GM12875 (cell line): ENCODE measurements around the gene TMEM229A.

Source experiments
- H3K4me3 ChIP-seq: one replicate; pipeline ENCODE4 v1.5.1; 2011; ENCODE audit warnings: low read depth, low read length, control low read depth
- TF ChIP-seq, protein P1 (sequence below): IDR thresholded peaks from 2 replicates; pipeline ENCODE4 v1.5.1; 2011; ENCODE audit warnings: low read depth, mild to moderate bottlenecking, control low read depth, inconsistent platforms, low read length, moderate library complexity, borderline replicate concordance; ENCODE audit not compliant: insufficient read depth

Gene TMEM229A

DNA sequence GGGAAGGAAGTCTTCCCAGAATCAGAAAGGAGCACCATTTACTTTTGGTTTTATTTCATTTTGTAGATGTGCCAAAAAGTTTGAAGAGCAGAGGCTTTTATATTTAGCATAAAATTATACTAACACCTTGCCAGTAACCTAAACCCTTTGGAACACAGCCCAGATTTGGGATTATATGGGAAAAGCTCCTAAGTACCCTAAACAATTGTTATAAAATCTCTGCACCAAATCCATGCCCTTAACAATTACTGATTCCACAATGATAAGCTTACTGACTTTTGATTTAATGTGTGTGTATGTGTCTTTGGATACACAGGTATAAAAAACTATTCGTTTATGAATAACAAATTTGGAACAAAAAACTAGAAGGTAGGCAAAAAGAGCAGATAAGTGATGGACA, 39.0 kb upstream of the TMEM229A start:
- no peak overlapping the region for H3K4me3 ChIP-seq
- TF ChIP-seq, protein P1, sequence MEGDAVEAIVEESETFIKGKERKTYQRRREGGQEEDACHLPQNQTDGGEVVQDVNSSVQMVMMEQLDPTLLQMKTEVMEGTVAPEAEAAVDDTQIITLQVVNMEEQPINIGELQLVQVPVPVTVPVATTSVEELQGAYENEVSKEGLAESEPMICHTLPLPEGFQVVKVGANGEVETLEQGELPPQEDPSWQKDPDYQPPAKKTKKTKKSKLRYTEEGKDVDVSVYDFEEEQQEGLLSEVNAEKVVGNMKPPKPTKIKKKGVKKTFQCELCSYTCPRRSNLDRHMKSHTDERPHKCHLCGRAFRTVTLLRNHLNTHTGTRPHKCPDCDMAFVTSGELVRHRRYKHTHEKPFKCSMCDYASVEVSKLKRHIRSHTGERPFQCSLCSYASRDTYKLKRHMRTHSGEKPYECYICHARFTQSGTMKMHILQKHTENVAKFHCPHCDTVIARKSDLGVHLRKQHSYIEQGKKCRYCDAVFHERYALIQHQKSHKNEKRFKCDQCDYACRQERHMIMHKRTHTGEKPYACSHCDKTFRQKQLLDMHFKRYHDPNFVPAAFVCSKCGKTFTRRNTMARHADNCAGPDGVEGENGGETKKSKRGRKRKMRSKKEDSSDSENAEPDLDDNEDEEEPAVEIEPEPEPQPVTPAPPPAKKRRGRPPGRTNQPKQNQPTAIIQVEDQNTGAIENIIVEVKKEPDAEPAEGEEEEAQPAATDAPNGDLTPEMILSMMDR, result no peak

DNA sequence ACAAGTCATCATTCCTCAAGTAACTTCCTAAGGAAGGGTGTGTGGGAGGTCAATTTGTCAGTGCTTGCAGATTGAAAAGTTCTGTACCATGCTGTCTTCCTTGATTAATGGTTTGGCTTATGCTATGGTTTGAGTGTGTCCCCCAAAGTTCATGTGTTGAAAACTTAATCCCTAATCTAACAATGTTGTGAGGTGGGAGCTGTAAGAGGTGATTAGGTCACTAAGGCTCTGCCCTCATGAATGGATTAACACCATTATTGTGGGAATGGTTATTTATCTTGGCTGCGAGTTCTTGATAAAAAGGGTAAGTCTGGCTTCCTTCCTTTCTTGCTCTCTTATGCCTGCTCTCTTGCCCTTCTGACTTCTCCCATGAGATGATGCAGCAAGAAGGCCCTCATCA, 29.3 kb upstream of the TMEM229A start:
- H3K4me3 ChIP-seq, result no peak overlapping the region
- TF ChIP-seq, protein P1, result no peak

DNA sequence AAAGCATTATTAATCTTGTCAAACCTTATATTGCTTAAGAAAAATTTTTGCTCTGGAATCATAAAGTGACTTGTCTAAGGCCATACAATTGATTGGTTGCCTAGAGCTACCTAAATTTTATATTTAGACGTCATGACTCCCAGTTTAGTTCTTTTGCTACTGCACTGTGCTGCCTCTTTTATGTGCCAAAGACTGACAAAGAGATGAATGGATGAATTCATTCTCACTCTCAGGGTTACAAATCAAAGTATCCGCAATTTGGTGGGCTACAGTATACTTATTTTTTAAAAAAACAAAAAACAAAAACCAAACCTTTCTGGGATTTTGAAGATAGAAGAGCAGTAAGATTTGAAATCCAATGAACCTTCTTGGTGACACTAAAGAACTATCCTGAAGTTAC, 27.7 kb upstream of the TMEM229A start:
- no peak overlapping the region for H3K4me3 ChIP-seq
- TF ChIP-seq, protein P1, result no peak

DNA sequence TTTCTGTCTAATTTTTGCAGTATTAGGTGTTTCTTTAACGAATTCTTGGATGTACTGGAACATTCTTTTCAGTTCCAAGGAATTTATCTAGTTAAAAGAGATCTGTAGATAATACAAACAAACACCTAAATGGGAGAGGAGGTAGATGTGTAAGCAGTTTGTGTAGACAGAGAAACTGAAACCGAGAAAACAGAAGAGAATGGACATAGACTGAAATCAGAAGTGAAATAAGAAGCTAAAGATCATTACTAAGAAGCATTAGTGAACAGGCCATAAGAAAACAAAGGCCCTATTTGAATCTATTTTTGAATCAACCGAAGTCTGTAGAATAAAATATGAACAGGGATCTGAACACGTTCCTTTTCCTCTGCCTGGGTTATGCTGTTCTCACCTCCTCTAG, 26.5 kb upstream of the TMEM229A start:
- TF ChIP-seq, protein P1, result no peak
- H3K4me3 ChIP-seq, result no peak overlapping the region

DNA sequence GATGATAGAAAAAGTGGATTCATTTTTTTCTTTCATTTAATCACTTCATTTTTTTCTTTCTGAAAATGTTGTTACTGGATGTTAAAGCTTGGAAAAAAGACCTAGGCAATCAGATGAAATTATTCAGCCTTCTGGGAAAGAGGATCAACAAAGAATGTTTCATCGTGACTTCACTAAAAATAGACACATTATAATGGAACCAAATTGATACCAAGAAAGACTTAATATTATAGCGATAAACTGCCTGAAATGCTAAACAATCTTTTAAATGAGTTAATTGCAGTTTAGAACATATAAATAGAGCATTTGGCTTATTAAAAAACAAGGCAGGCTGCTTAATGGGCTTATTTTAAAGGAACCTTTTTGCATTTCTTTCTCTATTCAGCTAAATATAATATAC, 25.6 kb upstream of the TMEM229A start:
- no peak overlapping the region for H3K4me3 ChIP-seq
- TF ChIP-seq, protein P1, result no peak

DNA sequence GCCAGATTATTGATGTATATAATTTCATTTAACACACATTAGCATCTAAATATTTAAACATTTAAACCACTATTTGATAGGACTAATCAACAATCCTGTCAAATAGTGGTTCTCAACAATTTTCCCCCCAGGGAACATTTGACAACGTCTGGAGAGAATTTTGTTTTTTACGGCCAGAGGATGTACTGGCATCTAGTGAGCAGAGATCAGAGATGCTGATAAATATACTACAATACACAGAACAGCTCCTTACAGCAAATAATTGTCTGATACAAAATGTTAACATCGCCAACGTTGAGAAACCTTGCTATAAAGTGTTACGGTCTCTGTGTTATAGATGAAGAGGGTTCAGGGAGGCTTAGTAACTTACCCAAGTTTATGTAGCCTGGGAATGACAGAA, 25.0 kb upstream of the TMEM229A start:
- H3K4me3 ChIP-seq, result no peak overlapping the region
- TF ChIP-seq, protein P1, result no peak

DNA sequence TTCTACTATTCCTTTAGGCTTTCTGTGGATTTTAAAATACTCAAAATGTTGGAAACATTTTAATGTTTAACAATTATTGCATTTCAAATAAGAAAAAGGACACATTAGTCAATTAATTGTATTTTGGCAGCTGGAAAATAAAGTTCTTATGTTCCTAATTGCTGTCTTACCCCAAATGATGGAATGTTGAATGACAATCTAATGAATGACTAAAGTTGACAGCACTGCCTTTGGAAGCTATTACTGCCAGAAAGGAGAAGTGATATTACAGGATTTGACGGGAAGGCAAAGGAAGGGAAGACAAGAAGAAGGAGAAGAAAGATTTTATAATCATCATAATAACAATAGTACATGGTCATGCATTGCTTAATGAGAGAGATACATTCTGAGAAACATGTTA, 23.4 kb upstream of the TMEM229A start:
- no peak overlapping the region for H3K4me3 ChIP-seq
- TF ChIP-seq, protein P1, result no peak
